GM12878 (cell line): ENCODE results near the gene PRKN. TPM values are rescaled to one million over a fixed set of nuclear protein-coding genes. Genes with fewer than 3 reads are reported as not detected.

Experiments used
- ATAC-seq: fragments of 200-7000 bp; cut with Tn5 transposase; 3 replicates; pipeline ENCODE4 v1.9.1; 2020; ENCODE audit warnings: mild to moderate bottlenecking, moderate library complexity
- BruUV-seq: library from RNA; stranded (reverse); fragments of 400-500 nt; replicated peaks from 2 replicates; lab custom pipeline; 2021; lab: Mats Ljungman, UMichigan
- CTCF ChIA-PET: fragments of 300-600 bp; sonication (Branson Sonifier 250); formaldehyde crosslinking; extraction: SDS; loops from one replicate; lab custom pipeline; 2021; ENCODE audit warnings: inconsistent platforms; lab: Yijun Ruan, JAX
- POLR2A ChIA-PET: fragments of 350-600 bp; formaldehyde crosslinking; extraction: SDS; loops from one replicate; lab custom pipeline; 2021; ENCODE audit warnings: inconsistent platforms; lab: Charles Lee
- RAD21 ChIA-PET: fragments of 300-600 bp; sonication (Branson Sonifier 250); formaldehyde crosslinking; loops from one replicate; lab custom pipeline; 2023; ENCODE audit warnings: antibody characterized with exemption; ENCODE audit not compliant: unreplicated experiment; lab: Charles Lee
- SMC1A ChIA-PET: fragments of 300-600 bp; sonication (Branson Sonifier 250); formaldehyde crosslinking; loops from one replicate; lab custom pipeline; 2023; ENCODE audit not compliant: unreplicated experiment, uncharacterized antibody; lab: Charles Lee
- DNase-seq: peaks from one replicate; pipeline ENCODE4 v3.0.0-alpha.2; 2011; ENCODE audit warnings: low read depth, low spot score
- FAIRE-seq: peaks from 3 replicates; lab custom pipeline; 2011; peaks lifted over from hg19 to GRCh38; lab: Jason Lieb, UNC
- H2AFZ ChIP-seq: 2 replicates; pipeline ENCODE4 v1.6.0; 2011; ENCODE audit warnings: low read depth, low read length, control low read depth; ENCODE audit not compliant: control insufficient read depth
- H3K27ac ChIP-seq: 2 replicates; pipeline ENCODE4 v1.5.1; 2011; ENCODE audit warnings: control low read depth; ENCODE audit not compliant: control insufficient read depth, insufficient read depth
- H3K27me3 ChIP-seq, 2 experiments: replicated peaks in 1 of 2; 2 replicates each; pipeline versions ENCODE4 v1.6.0 to v1.6.1; 2011; ENCODE audit warnings: low read length in 1 of 2; ENCODE audit not compliant: control insufficient read depth in 2 of 2, insufficient read depth in 2 of 2
- H3K36me3 ChIP-seq, 2 experiments: 2 replicates each; pipeline ENCODE4 v1.5.1; 2011; ENCODE audit warnings: low read length in 1 of 2; ENCODE audit not compliant: control insufficient read depth in 2 of 2, insufficient read depth in 2 of 2
- H3K4me1 ChIP-seq: 2 replicates; pipeline ENCODE4 v1.6.1; 2011; ENCODE audit warnings: mild to moderate bottlenecking, low read length, moderate library complexity, mixed read lengths; ENCODE audit not compliant: control insufficient read depth, insufficient read depth
- H3K4me2 ChIP-seq: 2 replicates; pipeline ENCODE4 v1.6.0; 2011; ENCODE audit warnings: control low read depth; ENCODE audit not compliant: control insufficient read depth, insufficient read depth
- H3K4me3 ChIP-seq: fragments of 200-600 bp; sonication (generic); 2 replicates; pipeline ENCODE4 v1.5.1; 2016
- H3K79me2 ChIP-seq: 2 replicates; pipeline ENCODE4 v1.6.0; 2011; ENCODE audit warnings: low read length; ENCODE audit not compliant: control insufficient read depth, insufficient read depth
- H3K9ac ChIP-seq: 2 replicates; pipeline ENCODE4 v1.8.0; 2011; ENCODE audit warnings: low read length, control low read depth, mixed read lengths; ENCODE audit not compliant: control insufficient read depth, insufficient read depth
- H3K9me3 ChIP-seq: replicated peaks from 3 replicates; pipeline ENCODE4 v1.5.1; 2011; ENCODE audit warnings: mild to moderate bottlenecking, low read length; ENCODE audit not compliant: control insufficient read depth, insufficient read depth
- H4K20me1 ChIP-seq: 2 replicates; pipeline ENCODE4 v1.6.0; 2011; ENCODE audit not compliant: control insufficient read depth, insufficient read depth
- BCL11A ChIP-seq: IDR thresholded peaks from 2 replicates; pipeline ENCODE4 v1.6.1; 2011; ENCODE audit warnings: low read depth, low read length
- BRCA1 ChIP-seq: IDR thresholded peaks from 2 replicates; pipeline ENCODE4 v1.6.1; 2011; ENCODE audit warnings: low read depth, low read length, improper control_type of control experiment
- CREB1 ChIP-seq: IDR thresholded peaks from 2 replicates; pipeline ENCODE4 v1.6.1; 2012; ENCODE audit warnings: low read depth, mild to moderate bottlenecking, inconsistent platforms
- HCFC1 ChIP-seq: fragments of 150-350 bp; IDR thresholded peaks from 2 replicates; pipeline ENCODE4 v1.6.1; 2014; ENCODE audit warnings: low read length
- NRF1 ChIP-seq: conservative IDR thresholded peaks from 2 replicates; pipeline ENCODE4 v1.6.1; 2011; ENCODE audit warnings: mild to moderate bottlenecking, low read depth, low read length, improper control_type of control experiment
- WGBS: methylation state at CpG from one replicate; pipeline ENCODE4 v1.1.6; 2016; ENCODE audit warnings: low lambda C conversion rate; ENCODE audit not compliant: insufficient replicate concordance, insufficient coverage; ENCODE audit errors: missing lambda C conversion rate; 5-methylcytosine and 5-hydroxymethylcytosine counted together
- in situ Hi-C: fragments of 300-500 bp; cut with MboI; formaldehyde crosslinking; loops from 9 replicates; pipeline ENCODE4 v1.14.3; 2018; ENCODE audit warnings: mixed read lengths
- intact Hi-C: fragments of 100-400 bp; cut with micrococcal nuclease; formaldehyde crosslinking; loops from one replicate; pipeline ENCODE4 v1.14.2; 2022; ENCODE audit not compliant: unreplicated experiment
- polyA plus RNA-seq, 11 experiments: library from polyadenylated mRNA; depleted of rRNA in 4 of 11; unstranded in 6 of 11; stranded (reverse) in 5 of 11; fragments of >200 nt; fragmentation: Nextera tagmentation in 4 of 11; fragmentation: Illumina TruSeq in 1 of 11; extraction: Ambion mirVana in 4 of 11; extraction: Trizol in 1 of 11; gene quantifications; 1 replicate in 1 of 11; 2 replicates in 10 of 11; pipeline versions ENCODE4 v1.2.1 to v1.2.3, GENCODE V29; 2011 to 2016; ENCODE audit warnings: inconsistent platforms in 2 of 11, missing spikeins in 2 of 11, low read depth in 1 of 11
- total RNA-seq, 4 experiments: library from RNA; depleted of rRNA in 3 of 4; stranded (reverse); fragments of >200 nt in 3 of 4; fragmentation: Illumina TruSeq in 1 of 4; extraction: Trizol in 1 of 4; gene quantifications; 2 replicates each; pipeline versions ENCODE4 v1.2.1 to v1.2.3, GENCODE V29; 2013 to 2021
- TF ChIP-seq, protein P1 (sequence below): fragments of 450-650 bp; IDR thresholded peaks from 2 replicates; pipeline ENCODE4 v1.6.1; 2014; ENCODE audit warnings: mild to moderate bottlenecking
- TF ChIP-seq, protein P2 (sequence below): IDR thresholded peaks from 2 replicates; pipeline ENCODE4 v1.6.1; 2012; ENCODE audit warnings: low read depth, low read length, improper control_type of control experiment

Gene PRKN
- total and polyA plus RNA-seq, 10 of the 15 experiments (the other 5 are each of a cell fraction or from before 2014, with no cell fraction given): 0.06 to 0.09 TPM; not detected in 8

DNA sequence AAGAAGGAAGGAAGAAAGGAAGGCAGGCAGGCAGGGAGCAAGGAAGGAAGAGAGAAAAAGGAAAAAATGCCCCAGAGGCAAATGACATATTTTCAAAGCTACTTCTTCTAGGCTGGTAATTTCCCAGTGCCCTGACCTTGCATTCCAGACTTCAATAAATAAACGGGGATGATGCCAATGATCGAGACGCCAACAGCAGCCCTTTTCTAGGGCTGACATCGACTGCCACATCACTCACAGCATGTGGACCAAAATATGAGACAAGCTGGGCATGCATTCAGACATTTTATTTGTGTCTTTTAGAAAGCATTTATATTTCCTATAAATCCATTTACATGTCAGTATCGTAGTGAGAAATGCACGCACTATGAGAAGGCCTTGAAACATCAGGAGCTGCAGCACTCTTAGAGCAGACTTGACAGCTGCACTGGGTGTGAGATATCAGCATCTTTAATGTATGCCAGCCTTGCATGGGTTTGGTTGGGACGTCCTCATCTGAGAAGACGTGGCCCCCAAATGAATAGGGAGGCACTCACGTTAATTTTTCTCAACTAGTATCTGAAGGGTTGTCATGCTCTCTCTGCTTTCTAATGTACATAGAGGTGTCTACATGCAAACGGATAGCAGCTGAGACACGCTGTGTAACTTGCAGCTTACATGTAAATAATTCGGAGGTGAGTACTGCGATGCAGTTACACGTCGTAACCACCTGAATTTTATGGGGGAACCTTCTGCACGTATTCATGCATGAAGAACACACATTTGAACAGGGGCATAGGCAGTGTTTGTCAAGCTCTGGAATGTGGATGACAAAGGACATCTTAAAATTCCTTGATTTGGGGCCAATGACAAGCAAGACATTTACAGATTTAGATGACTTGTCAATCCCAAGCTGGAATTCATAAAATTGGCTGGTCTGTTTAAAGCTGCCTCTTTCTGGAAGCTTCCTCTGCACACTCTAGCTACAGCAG lies 1304.6 kb downstream of the PRKN start:
- FAIRE-seq (no peak), DNase-seq (no peak), ATAC-seq (no peak)
- SMC1A ChIA-PET: no interaction called here
- POLR2A ChIA-PET: no interaction called here
- no TSS peak for BruUV-seq
- Histone ChIP-seq H3K4me2 (no peak overlapping the region), H3K27ac (no peak overlapping the region), H3K9ac (no peak overlapping the region), H3K36me3 (no peaks in the 10 kb centered on the region), H4K20me1 (no peaks in the 10 kb centered on the region), H3K79me2 (no peaks in the 10 kb centered on the region), H2AFZ (no peak overlapping the region), H3K27me3 (no peaks in the 10 kb centered on the region), H3K9me3 (no peaks in the 10 kb centered on the region), H3K4me1 (no peaks in the 10 kb centered on the region), H3K4me3 (no peak overlapping the region)
- CTCF ChIA-PET: no interaction called here
- no peak for TF ChIP-seq BRCA1
- TF ChIP-seq HCFC1: no peak
- TF ChIP-seq, protein P1, sequence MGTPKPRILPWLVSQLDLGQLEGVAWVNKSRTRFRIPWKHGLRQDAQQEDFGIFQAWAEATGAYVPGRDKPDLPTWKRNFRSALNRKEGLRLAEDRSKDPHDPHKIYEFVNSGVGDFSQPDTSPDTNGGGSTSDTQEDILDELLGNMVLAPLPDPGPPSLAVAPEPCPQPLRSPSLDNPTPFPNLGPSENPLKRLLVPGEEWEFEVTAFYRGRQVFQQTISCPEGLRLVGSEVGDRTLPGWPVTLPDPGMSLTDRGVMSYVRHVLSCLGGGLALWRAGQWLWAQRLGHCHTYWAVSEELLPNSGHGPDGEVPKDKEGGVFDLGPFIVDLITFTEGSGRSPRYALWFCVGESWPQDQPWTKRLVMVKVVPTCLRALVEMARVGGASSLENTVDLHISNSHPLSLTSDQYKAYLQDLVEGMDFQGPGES: no peak
- no peak for TF ChIP-seq BCL11A
- no peak for TF ChIP-seq CREB1
- TF ChIP-seq NRF1: no peak
- TF ChIP-seq, protein P2, sequence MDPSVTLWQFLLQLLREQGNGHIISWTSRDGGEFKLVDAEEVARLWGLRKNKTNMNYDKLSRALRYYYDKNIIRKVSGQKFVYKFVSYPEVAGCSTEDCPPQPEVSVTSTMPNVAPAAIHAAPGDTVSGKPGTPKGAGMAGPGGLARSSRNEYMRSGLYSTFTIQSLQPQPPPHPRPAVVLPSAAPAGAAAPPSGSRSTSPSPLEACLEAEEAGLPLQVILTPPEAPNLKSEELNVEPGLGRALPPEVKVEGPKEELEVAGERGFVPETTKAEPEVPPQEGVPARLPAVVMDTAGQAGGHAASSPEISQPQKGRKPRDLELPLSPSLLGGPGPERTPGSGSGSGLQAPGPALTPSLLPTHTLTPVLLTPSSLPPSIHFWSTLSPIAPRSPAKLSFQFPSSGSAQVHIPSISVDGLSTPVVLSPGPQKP: no peak
- WGBS: 34% methylated on average over 16 of the region's 16 CpGs
- intact Hi-C loops: no loop called here
- RAD21 ChIA-PET: interaction anchor here (0.7 kb wide), 1 partner anchor 199 kb away, joined by 4 read pairs; no protein-coding TSS in a partner anchor
- in situ Hi-C loops: loop anchor here (10.0 kb wide), 1 partner anchor 272 kb away; no protein-coding TSS in a partner anchor
